ENCODE data around the gene TLE5. TPM values are rescaled to one million over a fixed set of nuclear protein-coding genes. Genes with fewer than 3 reads are reported as not detected.
"Not testable (repeated sequence)": the region's sequence is repeated elsewhere in the genome, so short reads cannot be mapped to it uniquely, and the experiment has no call there.

TLE5 gene
- total RNA-seq, 4 donors from 2014 or later: 502 to 905 (median 558) TPM

- Histone ChIP-seq H3K4me1 (peaks cover 5 to 73% (median 52%) of the 10 kb centered on the region in 3 donors), H3K27me3 (no peaks in the 10 kb centered on the region)
Measured at GRCh38 chr19:3096267-3096901, 34.1 kb upstream of the TLE5 start.

DNA sequence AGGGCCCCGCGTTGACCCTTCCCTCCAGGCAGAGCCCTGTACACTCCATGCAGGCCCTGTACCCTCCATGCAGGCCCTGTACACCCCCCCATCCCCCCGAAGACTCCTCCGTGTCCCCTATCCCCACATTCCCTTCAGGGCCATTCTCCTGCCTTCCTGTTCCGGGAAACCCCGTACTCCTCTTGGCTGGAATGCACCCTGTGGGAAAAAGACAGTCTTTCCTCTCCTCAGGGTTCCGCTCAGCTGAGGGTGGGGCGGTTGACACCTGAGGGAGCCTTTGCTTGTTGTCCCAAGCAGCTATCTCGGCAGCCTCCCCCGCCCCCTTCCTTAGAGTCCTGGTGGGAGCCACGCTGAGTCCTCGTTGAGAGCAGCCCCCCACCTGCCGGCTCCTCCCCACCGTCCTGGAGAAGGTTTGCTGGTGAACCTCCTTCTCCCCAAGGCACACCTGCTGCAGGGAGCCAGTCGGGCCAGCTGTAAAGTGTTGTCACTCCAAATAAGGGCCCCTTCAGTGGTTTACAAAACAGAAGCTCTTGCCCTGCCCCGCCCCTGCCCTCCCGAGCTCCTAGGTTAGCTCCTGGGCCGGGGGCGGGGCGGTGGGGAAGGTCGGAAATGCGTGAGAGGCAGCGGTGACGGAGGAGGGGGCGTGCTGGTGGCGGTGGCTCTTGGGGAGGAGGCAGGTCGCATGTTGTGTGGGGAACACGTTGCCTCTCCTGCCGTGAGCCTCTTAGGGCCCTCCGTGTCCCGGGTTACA lies 33.3 kb upstream of the TLE5 start:
- 0 to 2% methylated on average over 6 to 7 of the region's 31 CpGs for WGBS, 2 donors (ENCODE audit: low coverage in 1 of 2)
- TF ChIP-seq, protein P1, sequence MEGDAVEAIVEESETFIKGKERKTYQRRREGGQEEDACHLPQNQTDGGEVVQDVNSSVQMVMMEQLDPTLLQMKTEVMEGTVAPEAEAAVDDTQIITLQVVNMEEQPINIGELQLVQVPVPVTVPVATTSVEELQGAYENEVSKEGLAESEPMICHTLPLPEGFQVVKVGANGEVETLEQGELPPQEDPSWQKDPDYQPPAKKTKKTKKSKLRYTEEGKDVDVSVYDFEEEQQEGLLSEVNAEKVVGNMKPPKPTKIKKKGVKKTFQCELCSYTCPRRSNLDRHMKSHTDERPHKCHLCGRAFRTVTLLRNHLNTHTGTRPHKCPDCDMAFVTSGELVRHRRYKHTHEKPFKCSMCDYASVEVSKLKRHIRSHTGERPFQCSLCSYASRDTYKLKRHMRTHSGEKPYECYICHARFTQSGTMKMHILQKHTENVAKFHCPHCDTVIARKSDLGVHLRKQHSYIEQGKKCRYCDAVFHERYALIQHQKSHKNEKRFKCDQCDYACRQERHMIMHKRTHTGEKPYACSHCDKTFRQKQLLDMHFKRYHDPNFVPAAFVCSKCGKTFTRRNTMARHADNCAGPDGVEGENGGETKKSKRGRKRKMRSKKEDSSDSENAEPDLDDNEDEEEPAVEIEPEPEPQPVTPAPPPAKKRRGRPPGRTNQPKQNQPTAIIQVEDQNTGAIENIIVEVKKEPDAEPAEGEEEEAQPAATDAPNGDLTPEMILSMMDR (IDR thresholded peaks at IDR 0.05): no peak
- no peak for TF ChIP-seq POLR2AphosphoS5 (IDR thresholded peaks at IDR 0.05)
- no peak for TF ChIP-seq EP300 (IDR thresholded peaks at IDR 0.05)
- TF ChIP-seq POLR2A (IDR thresholded peaks at IDR 0.05): no peak
- H3K27me3 ChIP-seq: no peaks in the 10 kb centered on the region
- H3K9me3 ChIP-seq: no peaks in the 10 kb centered on the region
- peak overlapping the region; percentile 98 to 99 for H3K4me3 ChIP-seq
- peak overlapping the region; percentile 1 to 87 (median 84) for H3K27ac ChIP-seq
- H3K36me3 ChIP-seq: no peaks in the 10 kb centered on the region
- H3K4me1 ChIP-seq: peaks cover 5 to 65% (median 49%) of the 10 kb centered on the region in 3 donors
- no peak for ATAC-seq

More at GRCh38 chr19:3096267-3096901, 34.1 kb upstream of the TLE5 start:
- WGBS, 2 donors (ENCODE audit: low coverage in 1 of 2): 27 to 50% methylated on average over 4 to 5 of the region's 25 CpGs
- no peaks in the 10 kb centered on the region for H3K36me3 ChIP-seq
- H3K27ac ChIP-seq: peak overlapping the region in 3 of 4 donors; percentile 84 to 87 (median 84)
- TF ChIP-seq POLR2A (IDR thresholded peaks at IDR 0.05): no peak
- TF ChIP-seq, protein P1 (IDR thresholded peaks at IDR 0.05): no peak
- TF ChIP-seq POLR2AphosphoS5 (IDR thresholded peaks at IDR 0.05): no peak
- no peak for TF ChIP-seq EP300 (IDR thresholded peaks at IDR 0.05)
- peak overlapping the region; percentile 98 to 99 for H3K4me3 ChIP-seq
- ATAC-seq: no peak
- no peaks in the 10 kb centered on the region for H3K9me3 ChIP-seq

GRCh38 chr19:3094601-3095440 lies 32.5 kb upstream of the TLE5 start:
- Histone ChIP-seq H3K27ac (peak overlapping the region; percentile 27 to 87 (median 84)), H3K4me3 (peak overlapping the region; percentile 98 to 99), H3K9me3 (no peaks in the 10 kb centered on the region), H3K36me3 (no peaks in the 10 kb centered on the region), H3K27me3 (no peaks in the 10 kb centered on the region), H3K4me1 (peaks cover 5 to 57% (median 44%) of the 10 kb centered on the region in 3 donors)
- TF ChIP-seq EP300 (IDR thresholded peaks at IDR 0.05) (no peak), POLR2AphosphoS5 (IDR thresholded peaks at IDR 0.05) (no peak), POLR2A (IDR thresholded peaks at IDR 0.05) (no peak)
- TF ChIP-seq, protein P1 (IDR thresholded peaks at IDR 0.05): no peak
- no peak for ATAC-seq
- WGBS, 2 donors (ENCODE audit: low coverage in 1 of 2): 0 to 12% methylated on average over 2 to 5 of the region's 57 CpGs

DNA sequence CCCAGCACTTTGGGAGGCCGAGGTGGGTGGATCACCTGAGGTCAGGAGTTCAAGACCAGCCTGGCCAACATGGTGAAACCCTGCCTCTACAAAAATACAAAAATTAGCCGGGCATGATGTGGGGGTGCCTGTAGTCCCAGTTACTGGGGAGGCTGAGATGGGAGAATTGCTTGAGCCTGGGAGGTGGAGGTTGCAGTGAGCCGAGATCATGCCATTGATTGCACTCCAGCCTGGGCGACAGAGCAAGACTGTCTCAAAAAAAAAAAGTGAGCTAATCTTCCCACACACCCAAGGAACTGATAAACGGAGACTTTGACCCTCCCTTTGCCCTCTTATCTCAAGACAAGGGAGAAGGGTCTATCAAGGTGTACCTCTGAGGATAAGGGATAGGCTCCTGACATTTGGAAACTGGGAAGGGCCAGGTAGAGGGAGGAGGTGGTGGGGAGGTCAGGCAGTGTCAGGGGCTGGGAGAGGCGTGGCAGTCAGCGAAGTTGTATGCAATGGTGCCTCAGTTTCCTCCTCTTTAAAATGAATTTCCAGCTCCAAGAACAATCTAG lies 27.1 kb upstream of the TLE5 start:
- H3K4me1 ChIP-seq, H3K4me3 ChIP-seq, ATAC-seq, H3K27ac ChIP-seq, H3K9me3 ChIP-seq, H3K27me3 ChIP-seq, H3K36me3 ChIP-seq: not testable (repeated sequence)
- WGBS, 2 donors (ENCODE audit: low coverage in 1 of 2): 75 to 84% methylated on average over 5 to 6 of the region's 7 CpGs

- Histone ChIP-seq H3K9me3 (no peaks in the 10 kb centered on the region), H3K27ac (no peak overlapping the region), H3K4me3 (no peak overlapping the region), H3K36me3 (no peaks in the 10 kb centered on the region), H3K4me1 (no peaks in the 10 kb centered on the region), H3K27me3 (no peaks in the 10 kb centered on the region)
- no peak for ATAC-seq
- WGBS, 2 donors (ENCODE audit: low coverage in 1 of 2): 83 to 89% methylated on average over 8 of the region's 10 CpGs
- TF ChIP-seq, protein P1 (IDR thresholded peaks at IDR 0.05): no peak
- no peak for TF ChIP-seq POLR2AphosphoS5 (IDR thresholded peaks at IDR 0.05)
- TF ChIP-seq POLR2A (IDR thresholded peaks at IDR 0.05): no peak
- no peak for TF ChIP-seq EP300 (IDR thresholded peaks at IDR 0.05)
Measured at GRCh38 chr19:3087769-3088168, 25.5 kb upstream of the TLE5 start.

Data from gastroesophageal sphincter (tissue), 4 donors.